ENCODE results near the gene SORCS3.

GRCh38 chr10:105291571-105291970, 650.5 kb downstream of the SORCS3 start:
- TF ChIP-seq CTCF (IDR thresholded peaks at IDR 0.05; ENCODE audit: insufficient read depth, low read length) (no peak), POLR2AphosphoS5 (IDR thresholded peaks at IDR 0.05; ENCODE audit: low read depth) (no peak)

All from HL-60 (cell line).